GM21786 (cell line): ENCODE data around the gene PTN.

Experiments used
- ATAC-seq: cut with Tn5 transposase; IDR thresholded peaks from one replicate; pipeline ENCODE4 v1.9.1; 2021; ENCODE audit not compliant: unreplicated experiment

PTN gene

DNA sequence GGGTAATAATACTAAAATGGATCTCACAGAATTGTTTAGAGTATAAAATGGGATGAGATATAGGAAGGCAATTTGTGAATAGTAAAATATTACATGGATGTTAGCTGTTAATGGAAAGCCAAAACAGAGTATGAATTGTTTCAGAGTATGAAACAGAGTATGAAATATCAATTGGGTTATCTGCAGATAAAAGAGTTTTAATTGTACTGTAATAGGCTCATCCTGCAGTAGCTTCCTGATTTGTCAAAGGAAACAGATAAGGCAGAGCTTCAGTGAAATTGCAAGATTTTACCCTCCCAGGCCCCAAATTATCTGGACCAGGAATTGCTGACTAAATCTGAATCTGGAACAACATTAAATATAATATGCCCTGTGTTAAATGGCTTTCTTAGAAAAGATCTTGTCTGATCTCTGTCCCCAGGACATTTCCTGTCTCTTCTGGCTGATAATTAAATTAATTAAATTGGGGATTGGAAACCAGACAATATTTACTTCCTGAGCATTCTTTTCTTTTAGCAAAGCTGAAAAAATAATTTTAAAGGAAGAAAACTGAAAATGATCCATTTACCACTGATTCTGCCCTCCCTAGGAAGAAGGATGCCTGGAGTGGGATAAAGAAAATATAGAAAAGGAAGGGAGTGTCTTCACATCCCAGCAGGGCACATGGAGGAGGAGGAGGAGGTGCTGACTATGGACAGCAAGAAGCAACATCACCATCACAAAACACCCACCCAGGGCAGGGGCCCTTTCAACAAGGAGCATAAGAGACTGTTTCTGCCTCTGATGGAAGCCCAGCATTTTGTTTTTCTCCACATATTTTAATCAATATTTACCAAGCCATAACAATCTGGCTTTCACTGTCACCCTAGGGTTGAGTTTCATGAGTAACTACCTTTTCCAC lies 18.5 kb downstream of the PTN start:
- no peak for ATAC-seq

DNA sequence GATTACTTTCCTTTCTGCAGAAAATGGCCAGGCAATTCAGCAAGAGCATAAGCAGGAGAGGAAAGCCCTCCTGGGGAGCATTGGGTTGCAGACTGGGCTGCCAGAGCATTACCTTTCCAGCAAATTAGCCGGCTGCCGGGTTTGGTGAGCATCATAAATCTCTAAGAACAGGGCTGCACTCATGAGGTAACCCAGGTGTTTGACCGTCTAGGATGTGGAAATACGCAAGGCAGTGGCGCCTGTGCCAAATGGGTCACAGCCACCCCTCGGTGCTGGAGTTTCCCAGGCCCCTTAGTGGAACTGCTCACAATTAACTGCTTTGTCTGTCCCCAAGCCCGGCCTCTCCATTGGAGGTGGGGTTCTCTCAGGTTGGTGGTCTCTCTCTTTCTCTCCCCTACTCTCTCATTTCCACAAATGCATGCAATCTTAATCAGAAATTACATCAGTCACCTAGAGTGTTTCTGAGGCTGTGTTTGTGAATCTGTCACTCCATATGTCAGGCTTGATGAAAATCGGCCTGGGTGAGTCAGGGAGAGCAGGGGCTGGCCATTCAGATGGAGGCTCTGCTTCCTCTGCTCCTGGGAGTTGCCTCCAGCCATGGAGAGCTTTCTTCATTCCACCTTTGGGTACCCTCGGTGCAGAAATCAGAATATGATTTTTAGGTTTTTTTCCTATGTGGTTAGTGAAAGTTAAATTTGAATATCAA lies 26.7 kb downstream of the PTN start:
- no peak for ATAC-seq

DNA sequence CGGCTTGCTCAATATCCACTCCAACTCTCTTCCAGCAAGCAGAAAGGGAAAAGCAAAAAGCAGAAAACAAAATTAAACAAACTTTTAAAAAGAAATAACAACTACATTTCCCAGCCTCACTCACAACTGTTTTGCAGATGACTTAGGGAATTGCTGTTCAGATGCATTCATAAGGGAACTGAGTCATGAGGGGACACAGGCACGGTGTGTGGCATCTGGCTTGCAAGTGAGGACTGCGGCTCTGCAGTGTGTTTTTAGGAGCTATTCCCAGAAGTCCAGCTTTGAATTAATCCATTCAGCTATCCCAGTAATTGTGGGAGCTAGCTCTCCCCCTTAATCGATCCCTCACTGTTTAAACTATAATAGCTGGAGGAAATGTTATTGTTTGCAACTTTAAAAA lies 30.3 kb downstream of the PTN start:
- no peak for ATAC-seq

DNA sequence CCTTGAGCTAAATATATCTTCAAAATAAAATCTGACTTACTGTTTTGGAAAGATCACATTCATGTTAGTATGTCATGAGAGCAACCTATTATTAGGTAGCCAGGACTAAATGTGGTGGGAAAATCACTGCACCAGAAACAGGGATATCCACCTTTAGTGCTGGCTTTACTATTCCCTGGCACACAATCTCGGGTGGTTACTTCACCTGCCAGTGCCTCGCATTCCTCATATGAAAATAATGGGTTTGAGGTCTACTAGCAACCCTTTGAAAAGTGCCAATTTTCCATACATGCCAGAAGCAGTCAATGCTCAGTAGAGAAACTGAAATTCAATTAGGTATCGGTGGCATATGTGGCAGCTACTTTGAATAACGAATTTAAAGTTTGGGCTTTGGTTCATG lies 36.8 kb downstream of the PTN start:
- ATAC-seq, result no peak

DNA sequence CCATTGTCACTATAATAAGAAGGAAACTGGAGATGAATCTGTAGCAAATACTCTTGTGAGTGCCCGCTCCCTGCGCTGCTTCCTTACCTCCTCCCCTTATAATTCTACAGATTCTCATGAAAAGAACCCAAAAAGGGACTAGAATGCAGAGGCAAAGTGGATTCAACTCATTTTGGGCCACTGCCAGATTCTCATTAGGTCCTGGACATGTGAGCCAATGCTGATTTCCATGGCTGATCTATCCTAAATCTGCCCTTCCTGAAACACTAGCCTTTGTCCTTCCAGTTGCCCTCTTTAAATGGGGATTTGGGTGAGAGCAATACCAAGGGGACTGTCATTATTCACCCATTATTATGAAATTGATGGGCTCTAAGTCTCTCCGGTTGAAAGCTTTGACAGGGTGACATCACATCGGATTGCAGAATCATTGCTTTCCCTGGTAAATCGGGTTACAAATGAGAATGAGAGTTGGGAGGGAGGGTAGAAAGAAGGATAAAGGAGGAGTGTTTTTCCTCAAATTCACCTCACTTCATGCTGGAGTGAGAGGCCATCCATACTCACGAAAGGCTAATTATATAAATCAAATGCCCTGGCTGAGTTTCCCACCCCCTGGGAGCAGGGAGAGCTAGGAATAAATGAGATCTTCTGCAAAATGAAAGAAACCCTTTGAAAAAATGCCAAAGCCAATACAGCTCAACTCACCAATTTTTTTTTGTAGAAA lies 37.5 kb downstream of the PTN start:
- no peak for ATAC-seq

DNA sequence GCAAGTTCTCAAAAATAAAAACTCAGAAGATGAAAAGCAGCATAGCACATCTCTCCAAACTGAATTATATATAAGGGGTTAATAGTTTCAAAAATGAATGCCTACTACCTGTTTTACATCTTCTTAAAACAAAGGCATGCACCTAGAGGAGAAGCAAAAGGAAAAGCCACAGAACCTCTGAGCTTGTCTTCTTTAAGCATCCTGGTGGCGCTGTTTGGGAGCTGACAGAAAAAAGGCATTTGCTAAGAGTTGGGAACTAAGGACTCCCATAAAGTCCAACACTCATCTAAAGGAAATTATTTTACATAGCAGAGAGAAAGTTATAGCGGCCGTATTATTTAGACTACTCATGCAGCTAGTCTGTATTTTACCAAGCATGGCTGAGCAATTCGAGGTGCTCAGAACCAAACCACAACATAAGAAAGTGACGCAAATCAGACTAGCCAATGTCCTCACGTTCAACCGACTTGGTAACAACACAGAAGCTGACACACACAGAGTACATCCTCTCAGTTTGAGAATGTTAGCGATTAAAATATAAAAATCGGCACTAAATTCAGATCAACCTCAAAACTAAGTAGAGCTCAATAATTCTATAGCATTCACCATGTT lies 38.8 kb downstream of the PTN start:
- ATAC-seq, result no peak

DNA sequence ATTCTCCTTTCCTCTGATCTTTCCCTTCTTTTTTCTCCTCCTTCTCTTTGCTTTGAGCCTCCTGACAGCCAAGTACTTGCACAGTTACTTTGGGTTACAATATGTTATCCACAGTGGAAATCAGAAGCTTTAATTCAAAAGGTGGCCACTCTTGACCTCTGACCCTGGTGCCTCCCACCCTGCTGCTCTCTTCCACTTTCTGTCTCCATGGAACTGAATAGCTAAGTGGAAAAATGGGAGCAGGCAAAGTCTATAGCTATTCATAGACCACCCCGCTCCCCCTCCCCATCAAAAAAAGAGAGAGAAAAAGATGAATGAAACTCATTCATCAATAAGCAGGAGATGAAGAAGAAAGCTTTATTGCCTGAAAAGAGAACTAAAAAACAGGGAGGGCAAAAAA lies 39.4 kb downstream of the PTN start:
- ATAC-seq, result no peak

DNA sequence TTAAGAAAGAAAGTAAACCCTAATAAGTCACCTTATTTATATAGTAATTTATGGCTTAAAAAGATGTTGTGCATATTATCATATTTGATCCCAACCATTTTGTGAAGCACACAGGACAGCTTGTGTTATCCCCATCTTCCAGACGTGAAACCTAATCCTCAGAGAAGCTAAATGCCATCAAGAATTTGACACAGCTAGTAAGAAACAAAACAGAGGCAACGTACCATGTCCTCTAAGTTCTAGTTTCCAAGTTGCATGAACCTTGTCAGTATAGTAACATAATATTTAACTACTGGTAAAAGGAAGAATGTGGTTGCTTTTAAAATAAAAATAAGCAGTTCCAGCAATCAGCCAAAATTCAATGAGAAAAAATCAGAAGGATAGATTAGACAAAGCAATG lies 41.5 kb downstream of the PTN start:
- ATAC-seq, result no peak

DNA sequence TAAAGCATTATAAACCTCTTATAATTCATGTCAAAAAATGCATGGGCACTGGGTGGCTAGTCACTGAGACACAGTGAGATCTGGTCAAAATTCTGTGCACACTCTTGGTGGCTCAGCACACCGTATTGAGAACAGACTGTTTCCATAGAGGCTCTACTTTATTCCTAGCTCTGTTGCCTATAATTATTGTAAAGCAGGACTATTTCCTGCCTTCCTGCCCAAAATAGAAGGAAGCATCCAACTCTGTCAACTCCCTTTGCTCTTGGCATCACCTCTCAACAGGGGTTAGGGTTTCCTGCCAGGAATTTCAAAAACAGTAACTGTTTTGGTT lies 45.1 kb downstream of the PTN start:
- no peak for ATAC-seq

DNA sequence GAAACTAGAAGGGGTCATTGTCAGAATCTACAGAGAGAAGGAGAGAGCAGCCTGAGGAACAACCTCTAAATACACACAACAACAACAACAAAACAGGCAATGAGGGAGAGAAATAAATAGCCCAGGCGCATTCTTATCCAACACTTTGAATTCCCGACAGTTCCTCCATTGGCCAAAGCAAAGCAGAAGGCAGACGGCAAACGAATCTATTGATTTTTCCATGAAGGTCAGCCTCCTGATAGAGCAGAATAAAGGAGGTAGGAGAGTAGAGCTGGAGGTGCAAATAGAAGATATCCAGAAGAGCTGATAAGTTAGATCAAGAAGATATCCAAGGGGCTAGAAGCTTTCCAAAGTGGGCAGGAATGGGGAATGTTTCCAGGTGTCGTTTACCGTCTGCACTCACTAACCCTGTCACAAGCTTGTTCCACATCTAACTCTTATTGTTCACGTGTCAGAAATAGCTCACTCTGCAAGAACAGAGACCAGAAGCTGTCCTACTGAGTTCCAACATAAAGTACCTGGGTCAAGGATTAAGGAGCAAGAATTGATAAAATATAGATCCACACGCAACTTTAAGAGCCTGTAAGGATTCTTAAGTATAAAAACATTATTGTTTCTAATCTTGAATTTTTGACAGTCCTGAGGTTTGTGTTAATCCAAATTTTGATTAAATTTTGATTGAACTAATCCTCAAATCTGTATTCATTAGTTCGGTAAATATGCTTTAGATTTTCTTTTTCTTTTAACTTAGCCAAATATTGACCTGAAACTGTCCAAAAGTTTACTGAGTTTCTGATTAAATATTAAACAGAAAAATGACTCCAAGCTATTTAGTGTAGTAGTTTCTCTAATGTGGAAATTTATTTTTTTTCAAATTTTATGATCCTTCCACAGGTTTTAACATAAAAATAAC lies 45.7 kb downstream of the PTN start:
- no peak for ATAC-seq

DNA sequence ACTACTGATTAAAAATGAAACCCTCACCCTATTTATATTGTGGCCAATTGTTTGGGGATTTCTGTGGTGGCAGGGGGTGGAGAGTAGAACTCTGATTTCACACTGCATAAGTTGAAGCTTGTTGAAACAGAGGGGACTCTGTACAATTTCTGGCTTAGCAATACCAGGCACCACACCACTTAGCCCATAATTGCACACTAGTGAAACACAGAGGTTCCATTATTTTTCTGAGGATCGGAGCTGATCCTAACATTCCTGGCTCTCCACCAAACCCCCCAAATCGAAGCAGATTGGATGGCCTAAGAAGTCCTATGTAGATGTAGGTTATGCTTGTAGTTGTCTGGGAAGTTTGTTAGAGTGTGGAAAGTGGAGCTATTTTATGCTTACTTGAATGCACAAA lies 47.0 kb downstream of the PTN start:
- no peak for ATAC-seq

DNA sequence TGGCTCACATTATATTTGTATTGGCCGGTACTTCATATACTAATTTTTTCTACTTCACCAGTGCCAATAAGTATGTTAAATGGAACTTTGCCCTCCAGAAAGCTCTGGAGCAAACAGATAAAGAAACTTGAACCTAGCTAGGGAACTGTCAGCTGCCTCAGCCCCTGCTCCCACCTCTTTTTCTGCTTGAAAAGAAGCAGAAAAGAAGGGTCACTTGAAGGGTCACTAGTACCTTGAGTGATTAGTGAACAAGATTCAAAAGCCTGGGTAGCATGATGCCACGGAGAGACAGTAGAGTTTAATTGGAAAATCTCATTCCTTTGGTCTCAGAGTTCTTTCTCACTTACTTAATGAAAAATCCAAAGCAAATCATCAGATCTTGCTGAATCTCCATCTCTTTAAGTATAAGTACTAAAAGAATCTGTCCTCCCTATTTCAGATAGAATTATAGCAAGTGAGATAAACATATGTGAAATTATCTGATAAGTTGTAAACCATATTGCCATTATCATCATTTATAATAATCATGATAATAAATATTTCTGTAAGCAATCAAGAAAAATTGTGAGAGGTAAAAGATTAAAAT lies 47.7 kb downstream of the PTN start:
- no peak for ATAC-seq

DNA sequence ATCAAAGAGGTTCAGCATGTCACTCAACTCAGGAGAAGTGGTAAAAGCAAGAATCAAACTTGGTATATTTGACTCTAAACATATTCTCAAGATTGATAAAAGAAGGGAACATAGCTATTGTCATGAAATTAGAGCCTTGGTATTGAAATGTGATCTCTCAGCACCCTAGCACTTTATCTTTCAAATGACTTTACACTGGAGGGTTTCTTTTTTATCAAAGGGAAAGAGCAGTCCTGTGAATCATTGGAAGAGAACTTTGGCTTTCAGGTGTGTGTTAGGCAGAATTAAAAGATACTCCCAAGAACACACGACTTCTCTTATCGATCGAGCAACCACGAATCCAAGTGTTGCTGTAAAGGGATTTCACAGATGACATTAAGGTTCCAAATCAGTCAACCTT lies 54.4 kb downstream of the PTN start:
- no peak for ATAC-seq

DNA sequence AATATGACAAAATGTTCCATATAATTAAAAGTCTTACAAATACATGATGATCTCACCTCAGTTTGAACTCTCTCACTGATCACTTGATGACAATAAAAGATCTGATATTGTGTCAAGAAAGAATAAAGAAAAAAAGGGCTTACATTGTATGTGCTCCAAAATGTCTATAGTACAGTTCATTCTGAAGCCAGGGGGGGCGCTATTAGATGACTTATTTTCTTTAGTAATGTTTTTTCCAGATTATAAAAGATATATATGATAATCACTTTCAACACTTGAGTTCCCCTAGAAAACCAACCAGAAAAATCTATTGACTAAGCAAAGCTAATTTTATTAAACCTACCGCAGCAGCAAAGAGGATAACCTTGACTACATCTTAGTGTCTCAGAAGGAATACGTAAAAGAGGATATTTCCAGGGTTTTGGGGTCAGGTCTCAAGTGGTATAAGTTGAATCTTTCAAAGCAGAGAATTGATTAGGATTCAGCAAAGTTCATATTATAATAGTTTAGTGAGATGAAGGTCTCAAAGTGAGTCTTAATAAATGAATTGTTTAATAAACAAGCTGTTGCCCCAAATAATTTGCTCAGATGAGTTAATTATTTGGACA lies 55.8 kb downstream of the PTN start:
- ATAC-seq, result no peak

DNA sequence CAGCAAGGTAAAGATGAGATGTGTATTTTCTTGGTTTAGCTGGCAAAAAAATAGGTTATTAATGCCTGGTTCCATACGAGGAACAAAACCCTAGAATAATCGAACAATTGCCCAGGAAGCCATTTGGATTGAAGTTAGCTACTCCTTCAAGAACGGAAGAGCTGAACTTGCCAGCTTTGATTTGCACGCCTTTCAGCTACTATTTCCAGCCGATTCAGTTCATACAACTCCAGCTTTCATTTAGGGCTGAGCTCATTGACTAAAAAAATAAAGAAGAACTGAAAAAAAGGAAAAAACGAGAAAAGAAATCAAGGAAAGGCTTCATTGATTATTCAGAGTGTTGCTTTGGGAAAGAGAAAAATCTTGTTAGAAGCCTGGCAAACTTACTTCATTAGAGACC lies 60.4 kb downstream of the PTN start:
- no peak for ATAC-seq

DNA sequence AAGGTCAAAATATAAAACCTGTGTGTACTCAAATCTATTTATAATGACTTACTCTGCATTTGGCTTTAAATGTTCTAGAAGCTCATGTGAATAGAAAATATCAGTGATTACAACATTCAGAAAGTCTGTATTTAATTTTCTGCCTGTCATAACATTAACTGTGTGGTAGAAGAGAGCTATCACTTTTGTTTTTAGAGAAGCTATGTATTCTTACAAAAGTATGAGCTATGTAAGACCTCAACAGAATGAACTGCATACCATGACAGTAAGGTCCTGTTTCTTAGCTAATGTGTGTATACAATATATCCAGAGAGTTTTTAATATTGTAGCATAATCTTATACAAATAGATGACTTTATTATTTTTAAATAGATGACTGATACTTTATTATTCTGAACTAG lies 61.5 kb downstream of the PTN start:
- no peak for ATAC-seq

DNA sequence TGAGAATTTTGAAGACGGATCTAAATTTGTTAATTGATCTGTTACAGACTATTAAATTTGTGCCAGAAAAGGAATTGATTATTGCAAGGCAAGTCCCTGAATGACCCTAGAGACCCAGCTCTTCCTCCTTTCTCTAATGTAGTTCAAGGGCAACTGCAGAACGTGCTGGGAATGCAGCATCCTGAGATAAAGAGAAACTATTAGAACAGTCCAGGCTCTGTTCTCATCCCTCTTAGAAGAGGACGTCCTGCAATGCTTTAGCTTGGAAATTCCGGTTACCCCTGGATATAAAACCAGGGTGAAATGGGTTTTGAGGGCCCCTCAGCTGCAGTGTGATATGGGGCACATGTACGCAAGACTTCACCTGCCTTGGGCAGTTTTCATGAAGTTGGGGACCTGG lies 67.3 kb downstream of the PTN start:
- ATAC-seq, result no peak

DNA sequence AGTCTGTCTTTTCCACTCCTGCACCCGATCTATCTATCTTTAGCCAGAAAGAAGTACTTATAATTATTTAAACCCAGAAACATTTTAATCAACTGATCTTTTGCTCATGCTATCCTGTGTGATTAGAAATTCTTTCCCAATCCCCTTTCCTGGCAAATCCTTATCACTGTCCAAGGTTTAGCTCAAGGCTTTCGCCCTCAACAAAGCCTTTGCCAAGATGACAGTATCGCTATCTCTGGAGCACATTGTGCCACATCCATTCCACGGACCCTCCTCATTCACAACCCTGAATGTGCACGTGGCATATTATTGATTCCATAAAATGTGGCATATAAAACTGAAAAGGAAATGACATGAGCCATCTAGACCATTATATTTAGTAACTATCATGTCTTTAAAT lies 71.3 kb downstream of the PTN start:
- ATAC-seq, result no peak

DNA sequence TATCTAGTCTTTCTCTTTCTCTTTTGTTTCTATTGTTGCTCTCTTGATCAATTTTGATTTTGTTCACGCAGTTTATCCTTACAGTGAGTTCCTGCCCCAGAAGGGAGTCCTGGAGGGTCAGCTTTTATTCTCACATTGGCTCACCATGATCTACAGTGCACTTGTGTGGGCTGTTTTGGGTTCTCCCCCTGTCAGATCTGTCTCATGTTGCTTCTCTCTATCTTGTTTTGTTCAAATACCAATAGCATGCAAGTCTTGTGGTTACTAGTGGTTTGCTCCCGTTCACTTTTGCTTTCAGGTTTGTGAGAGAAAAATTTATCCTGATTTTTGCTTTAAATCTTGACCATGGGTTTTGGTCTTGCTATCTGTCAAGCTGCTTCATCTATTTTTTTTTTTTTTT lies 74.3 kb downstream of the PTN start:
- no peak for ATAC-seq
